ENCODE results near the gene CHPF2.

CHPF2 gene

DNA sequence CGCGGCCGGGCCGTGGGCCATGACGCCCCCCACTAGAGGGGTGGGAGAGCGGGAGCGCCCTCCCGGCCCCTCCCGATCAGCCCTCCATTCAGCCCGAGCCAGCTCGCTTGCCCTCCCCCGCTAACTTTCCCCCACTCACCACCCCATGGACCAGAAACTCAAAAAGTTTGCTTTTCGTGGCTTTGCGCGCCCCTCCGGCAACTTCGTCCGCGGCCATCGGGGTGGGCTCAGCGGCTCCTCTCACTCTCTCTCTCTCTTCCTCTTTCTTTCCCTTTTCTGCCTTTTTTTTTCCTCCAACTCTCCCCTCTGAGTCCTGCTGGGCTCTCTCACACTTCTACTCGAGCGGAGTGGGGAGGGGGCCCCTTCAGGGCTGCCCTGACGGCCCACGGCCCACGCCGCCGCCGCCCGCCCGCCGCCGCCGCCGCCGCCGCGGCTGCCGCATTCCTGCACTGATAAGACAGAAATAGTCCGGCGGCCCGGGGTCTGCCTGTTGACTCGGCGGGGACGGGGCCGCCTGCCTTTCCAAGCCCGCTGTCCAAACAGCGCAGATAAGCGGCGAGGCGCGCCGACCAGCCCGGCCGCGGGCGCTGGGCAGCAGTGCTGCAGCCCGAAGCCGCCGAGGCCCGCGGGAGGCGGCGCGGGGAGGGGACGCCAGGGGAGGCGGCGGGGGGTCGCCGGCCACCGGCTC lies 16.2 kb downstream of the CHPF2 start, which contains the start of gene SMARCD3 (continued):
- TF ChIP-seq ZNF114 (tag by site-specific recombination; IDR thresholded peaks at IDR 0.05): no peak
- peak; percentile 79 for TF ChIP-seq ZNF366 (tag by site-specific recombination; conservative IDR thresholded peaks at IDR 0.05)
- no peak for TF ChIP-seq ZNF623 (tag by site-specific recombination; IDR thresholded peaks at IDR 0.05)
- TF ChIP-seq ZNF362 (tag by site-specific recombination; IDR thresholded peaks at IDR 0.05): peak; percentile 82; the same call in 1 of the 2 replicates
- TF ChIP-seq ZNF777 (tag by site-specific recombination; IDR thresholded peaks at IDR 0.05; ENCODE audit: borderline replicate concordance): peak; percentile 65; the same call in 1 of the 2 replicates
- no peak for TF ChIP-seq ZNF324 (tag by site-specific recombination; IDR thresholded peaks at IDR 0.05)
- no peak for TF ChIP-seq PBX3 (CRISPR knock-in tag; IDR thresholded peaks at IDR 0.05)
- TF ChIP-seq AEBP2 (tag by site-specific recombination; IDR thresholded peaks at IDR 0.05; ENCODE audit: borderline replicate concordance): no peak
- TF ChIP-seq GLIS2 (tag by site-specific recombination; IDR thresholded peaks at IDR 0.05): peak; percentile 80
- TF ChIP-seq ZNF19 (tag by site-specific recombination; IDR thresholded peaks at IDR 0.05; ENCODE audit: low read depth): no peak
- TF ChIP-seq ZNF837 (tag by site-specific recombination; IDR thresholded peaks at IDR 0.05): no peak
- TF ChIP-seq, protein P1, sequence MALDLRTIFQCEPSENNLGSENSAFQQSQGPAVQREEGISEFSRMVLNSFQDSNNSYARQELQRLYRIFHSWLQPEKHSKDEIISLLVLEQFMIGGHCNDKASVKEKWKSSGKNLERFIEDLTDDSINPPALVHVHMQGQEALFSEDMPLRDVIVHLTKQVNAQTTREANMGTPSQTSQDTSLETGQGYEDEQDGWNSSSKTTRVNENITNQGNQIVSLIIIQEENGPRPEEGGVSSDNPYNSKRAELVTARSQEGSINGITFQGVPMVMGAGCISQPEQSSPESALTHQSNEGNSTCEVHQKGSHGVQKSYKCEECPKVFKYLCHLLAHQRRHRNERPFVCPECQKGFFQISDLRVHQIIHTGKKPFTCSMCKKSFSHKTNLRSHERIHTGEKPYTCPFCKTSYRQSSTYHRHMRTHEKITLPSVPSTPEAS (tag by site-specific recombination; IDR thresholded peaks at IDR 0.05): peak; percentile 33; the same call in 1 of the 2 replicates
- TF ChIP-seq, protein P2, sequence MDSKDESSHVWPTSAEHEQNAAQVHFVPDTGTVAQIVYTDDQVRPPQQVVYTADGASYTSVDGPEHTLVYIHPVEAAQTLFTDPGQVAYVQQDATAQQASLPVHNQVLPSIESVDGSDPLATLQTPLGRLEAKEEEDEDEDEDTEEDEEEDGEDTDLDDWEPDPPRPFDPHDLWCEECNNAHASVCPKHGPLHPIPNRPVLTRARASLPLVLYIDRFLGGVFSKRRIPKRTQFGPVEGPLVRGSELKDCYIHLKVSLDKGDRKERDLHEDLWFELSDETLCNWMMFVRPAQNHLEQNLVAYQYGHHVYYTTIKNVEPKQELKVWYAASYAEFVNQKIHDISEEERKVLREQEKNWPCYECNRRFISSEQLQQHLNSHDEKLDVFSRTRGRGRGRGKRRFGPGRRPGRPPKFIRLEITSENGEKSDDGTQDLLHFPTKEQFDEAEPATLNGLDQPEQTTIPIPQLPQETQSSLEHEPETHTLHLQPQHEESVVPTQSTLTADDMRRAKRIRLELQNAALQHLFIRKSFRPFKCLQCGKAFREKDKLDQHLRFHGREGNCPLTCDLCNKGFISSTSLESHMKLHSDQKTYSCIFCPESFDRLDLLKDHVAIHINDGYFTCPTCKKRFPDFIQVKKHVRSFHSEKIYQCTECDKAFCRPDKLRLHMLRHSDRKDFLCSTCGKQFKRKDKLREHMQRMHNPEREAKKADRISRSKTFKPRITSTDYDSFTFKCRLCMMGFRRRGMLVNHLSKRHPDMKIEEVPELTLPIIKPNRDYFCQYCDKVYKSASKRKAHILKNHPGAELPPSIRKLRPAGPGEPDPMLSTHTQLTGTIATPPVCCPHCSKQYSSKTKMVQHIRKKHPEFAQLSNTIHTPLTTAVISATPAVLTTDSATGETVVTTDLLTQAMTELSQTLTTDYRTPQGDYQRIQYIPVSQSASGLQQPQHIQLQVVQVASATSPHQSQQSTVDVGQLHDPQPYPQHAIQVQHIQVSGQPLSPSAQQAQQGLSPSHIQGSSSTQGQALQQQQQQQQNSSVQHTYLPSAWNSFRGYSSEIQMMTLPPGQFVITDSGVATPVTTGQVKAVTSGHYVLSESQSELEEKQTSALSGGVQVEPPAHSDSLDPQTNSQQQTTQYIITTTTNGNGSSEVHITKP (tag by site-specific recombination; IDR thresholded peaks at IDR 0.05): peak; percentile 59
- TF ChIP-seq GFI1B (tag by site-specific recombination; IDR thresholded peaks at IDR 0.05): no peak
- 0 out of 2 replicates have a peak, but pooled peaks have one; percentile 13 for TF ChIP-seq SP7 (tag by site-specific recombination; IDR thresholded peaks at IDR 0.05)
- TF ChIP-seq ZBTB48 (tag by site-specific recombination; IDR thresholded peaks at IDR 0.05): no peak
- TF ChIP-seq ZNF660 (tag by site-specific recombination; IDR thresholded peaks at IDR 0.05): peak; percentile 53; the same call in 1 of the 2 replicates
- 0 out of 2 replicates have a peak, but pooled peaks have one; percentile 64 for TF ChIP-seq EGR2 (tag by site-specific recombination; IDR thresholded peaks at IDR 0.05; ENCODE audit: low read depth)
- no peak for TF ChIP-seq ZNF488 (tag by site-specific recombination; IDR thresholded peaks at IDR 0.05)
- no peak for TF ChIP-seq ZNF560 (tag by site-specific recombination; IDR thresholded peaks at IDR 0.05; ENCODE audit: borderline replicate concordance)
- TF ChIP-seq ZFP69B (tag by site-specific recombination; IDR thresholded peaks at IDR 0.05): 0 out of 2 replicates have a peak, but pooled peaks have one; percentile 38
- no peak for TF ChIP-seq ZNF23 (tag by site-specific recombination; IDR thresholded peaks at IDR 0.05; ENCODE audit: borderline replicate concordance)
- no peak for TF ChIP-seq ZNF391 (tag by site-specific recombination; IDR thresholded peaks at IDR 0.05; ENCODE audit: borderline replicate concordance, low read depth)
- no peak for TF ChIP-seq ZNF645 (tag by site-specific recombination; IDR thresholded peaks at IDR 0.05)
- TF ChIP-seq, protein P3, sequence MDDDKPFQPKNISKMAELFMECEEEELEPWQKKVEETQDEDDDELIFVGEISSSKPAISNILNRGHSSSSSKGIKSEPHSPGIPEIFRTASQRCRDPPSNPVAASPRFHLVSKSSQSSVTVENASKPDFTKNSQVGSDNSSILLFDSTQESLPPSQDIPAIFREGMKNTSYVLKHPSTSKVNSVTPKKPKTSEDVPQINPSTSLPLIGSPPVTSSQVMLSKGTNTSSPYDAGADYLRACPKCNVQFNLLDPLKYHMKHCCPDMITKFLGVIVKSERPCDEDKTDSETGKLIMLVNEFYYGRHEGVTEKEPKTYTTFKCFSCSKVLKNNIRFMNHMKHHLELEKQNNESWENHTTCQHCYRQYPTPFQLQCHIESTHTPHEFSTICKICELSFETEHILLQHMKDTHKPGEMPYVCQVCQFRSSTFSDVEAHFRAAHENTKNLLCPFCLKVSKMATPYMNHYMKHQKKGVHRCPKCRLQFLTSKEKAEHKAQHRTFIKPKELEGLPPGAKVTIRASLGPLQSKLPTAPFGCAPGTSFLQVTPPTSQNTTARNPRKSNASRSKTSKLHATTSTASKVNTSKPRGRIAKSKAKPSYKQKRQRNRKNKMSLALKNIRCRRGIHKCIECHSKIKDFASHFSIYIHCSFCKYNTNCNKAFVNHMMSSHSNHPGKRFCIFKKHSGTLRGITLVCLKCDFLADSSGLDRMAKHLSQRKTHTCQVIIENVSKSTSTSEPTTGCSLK (tag by site-specific recombination; IDR thresholded peaks at IDR 0.05): no peak
- no peak for TF ChIP-seq ZNF184 (tag by site-specific recombination; IDR thresholded peaks at IDR 0.05)
